H1 (cell line): ENCODE data around the gene LYSET. TPM values are rescaled to one million over a fixed set of nuclear protein-coding genes. Genes with fewer than 3 reads are reported as not detected.
A peak's percentile ranks its signal among the peaks of the same experiment; 100 is the strongest.

Experiments
- ATF3 ChIP-seq: IDR thresholded peaks from 2 replicates; pipeline ENCODE4 v1.6.1; 2011; ENCODE audit warnings: low read depth, mild to moderate bottlenecking, low read length; ENCODE audit not compliant: insufficient read depth
- BACH1 ChIP-seq: IDR thresholded peaks from 2 replicates; pipeline ENCODE4 v1.6.1; 2012; ENCODE audit warnings: low read length, improper control_type of control experiment
- BCL11A ChIP-seq, 2 experiments: IDR thresholded peaks; one replicate each; pipeline ENCODE4 v1.6.1; 2011; ENCODE audit warnings: low read depth in 2 of 2, low read length in 2 of 2, mild to moderate bottlenecking in 2 of 2
- BRCA1 ChIP-seq: IDR thresholded peaks from 2 replicates; pipeline ENCODE4 v1.6.1; 2012; ENCODE audit warnings: low read depth, low read length, improper control_type of control experiment
- CHD1 ChIP-seq: IDR thresholded peaks from 2 replicates; pipeline ENCODE4 v1.6.1; 2012; ENCODE audit warnings: low read depth, low read length, improper control_type of control experiment
- CTBP2 ChIP-seq: IDR thresholded peaks from 2 replicates; pipeline ENCODE4 v1.7.0; 2011; ENCODE audit warnings: borderline replicate concordance, mild to moderate bottlenecking, moderate library complexity, mixed read lengths, low read length; ENCODE audit not compliant: insufficient read depth, insufficient read length
- CTCF ChIP-seq, 3 experiments: IDR thresholded peaks; 1 replicate in 2 of 3; 2 replicates in 1 of 3; pipeline versions ENCODE4 v1.5.1 to v1.6.1; 2011; ENCODE audit warnings: low read length in 3 of 3, mild to moderate bottlenecking in 3 of 3, inconsistent platforms in 2 of 3, low read depth in 1 of 3, moderate library complexity in 1 of 3; ENCODE audit not compliant: insufficient read depth in 1 of 3; ENCODE audit errors: control extremely low read depth in 1 of 3
- KDM1A ChIP-seq: fragments of 200-600, 300-600 bp; sonication (generic); IDR thresholded peaks from 2 replicates; pipeline ENCODE4 v1.7.1; 2016; ENCODE audit warnings: mild to moderate bottlenecking, low read length, borderline replicate concordance
- KDM5A ChIP-seq: fragments of 200-600 bp; IDR thresholded peaks from 2 replicates; pipeline ENCODE4 v1.7.1; 2012; ENCODE audit warnings: mild to moderate bottlenecking, low read length, inconsistent platforms, mixed read lengths
- MAX ChIP-seq: IDR thresholded peaks from 2 replicates; pipeline ENCODE4 v1.6.1; 2012; ENCODE audit warnings: inconsistent platforms
- NANOG ChIP-seq: IDR thresholded peaks from 2 replicates; pipeline ENCODE4 v1.6.1; 2011; ENCODE audit warnings: low read length, low read depth, mild to moderate bottlenecking, inconsistent platforms; ENCODE audit not compliant: insufficient read depth, poor library complexity, severe bottlenecking
- POLR2A ChIP-seq, 2 experiments: IDR thresholded peaks; 1 replicate in 1 of 2; 2 replicates in 1 of 2; pipeline ENCODE4 v1.6.1; 2011; ENCODE audit warnings: low read depth in 2 of 2, low read length in 2 of 2, mild to moderate bottlenecking in 2 of 2; ENCODE audit errors: control extremely low read depth in 1 of 2
- RBBP5 ChIP-seq: IDR thresholded peaks from 2 replicates; pipeline ENCODE4 v1.7.1; 2012; ENCODE audit warnings: low read depth, mild to moderate bottlenecking, inconsistent platforms, low read length, moderate library complexity, borderline replicate concordance
- RXRA ChIP-seq: IDR thresholded peaks from 2 replicates; pipeline ENCODE4 v1.6.1; 2011; ENCODE audit warnings: low read depth, mild to moderate bottlenecking, low read length, moderate library complexity; ENCODE audit not compliant: insufficient read depth
- SIX5 ChIP-seq: IDR thresholded peaks from 2 replicates; pipeline ENCODE4 v1.6.1; 2011; ENCODE audit warnings: mild to moderate bottlenecking, low read depth, low read length
- SP4 ChIP-seq: IDR thresholded peaks from 2 replicates; pipeline ENCODE4 v1.6.1; 2012; ENCODE audit warnings: low read length, inconsistent platforms
- SRF ChIP-seq: IDR thresholded peaks from 2 replicates; pipeline ENCODE4 v1.6.1; 2011; ENCODE audit warnings: mild to moderate bottlenecking, low read depth, low read length, moderate library complexity
- TAF1 ChIP-seq: IDR thresholded peaks from 2 replicates; pipeline ENCODE4 v1.6.1; 2011; ENCODE audit warnings: mild to moderate bottlenecking, low read depth, low read length
- TBP ChIP-seq: IDR thresholded peaks from 2 replicates; pipeline ENCODE4 v1.6.1; 2011; ENCODE audit warnings: low read depth, low read length, improper control_type of control experiment
- USF2 ChIP-seq: IDR thresholded peaks from 2 replicates; pipeline ENCODE4 v1.6.1; 2011; ENCODE audit warnings: low read length, improper control_type of control experiment
- polyA plus RNA-seq, 7 experiments: library from polyadenylated mRNA; depleted of rRNA in 3 of 7; stranded (reverse) in 5 of 7; unstranded in 2 of 7; fragments of >200 nt in 5 of 7; fragments of 200-250 nt in 2 of 7; gene quantifications; 1 replicate in 5 of 7; 2 replicates in 1 of 7; 4 replicates in 1 of 7; pipeline versions ENCODE4 v1.2.1 to v1.2.3, GENCODE V29; 2011 to 2013; ENCODE audit warnings: missing spikeins in 2 of 7, mixed read lengths in 2 of 7
- total RNA-seq: library from RNA; stranded (reverse); fragmentation: NEBNext Ultra II Directional; extraction: Animal tissue kit (Norgen Biotek cat#: 25700); gene quantifications from 2 replicates; pipeline ENCODE4 v1.2.1, GENCODE V29; 2021

LYSET gene
- total and polyA plus RNA-seq, 2 of the 8 experiments (the other 6 are each of a cell fraction or from before 2014, with no cell fraction given) = 26.2 to 26.9 TPM

- TF ChIP-seq USF2 (no peak), CTCF (IDR thresholded peaks at IDR 0.05; ENCODE audit: control extremely low read depth in 1 of 3, insufficient read depth in 1 of 3, low read depth in 1 of 3, low read length in 3 of 3) (peak; percentile 47 to 59 (median 53)), BCL11A (IDR thresholded peaks at IDR 0.05; ENCODE audit: low read depth in 2 of 2, low read length in 2 of 2) (no peak), RBBP5 (no peak), RXRA (no peak), KDM1A (no peak), MAX (no peak), KDM5A (peak; percentile 67), BRCA1 (no peak), BACH1 (no peak), CTBP2 (no peak), POLR2A (IDR thresholded peaks at IDR 0.05; ENCODE audit: control extremely low read depth in 1 of 2, low read depth in 2 of 2, low read length in 2 of 2) (no peak), CHD1 (no peak), SP4 (no peak), SRF (no peak), ATF3 (no peak), TAF1 (no peak), NANOG (no peak), SIX5 (no peak), TBP (0 out of 2 replicates have a peak, but pooled peaks have one; percentile 12)
Measured at GRCh38 chr14:93207468-93208308, 22.6 kb downstream of the LYSET start (continued).
